ENCODE data around the gene METRN.
"Not testable (repeated sequence)": the region's sequence is repeated elsewhere in the genome, so short reads cannot be mapped to it uniquely, and the experiment has no call there.

Gene METRN

GRCh38 chr16:735982-736453 is 21.1 kb downstream of the METRN start:
- DNase-seq (ENCODE audit: low spot score): no peak

GRCh38 chr16:736936-737481 is 22.1 kb downstream of the METRN start:
- no peak for DNase-seq (ENCODE audit: low spot score)

GRCh38 chr16:739560-740458 is 24.9 kb downstream of the METRN start:
- no peak for DNase-seq (ENCODE audit: low spot score)

- DNase-seq (ENCODE audit: low spot score): no peak
These were observed 25.5 kb downstream of the METRN start for GRCh38 chr16:740459-740763.

GRCh38 chr16:740764-741505 is 26.0 kb downstream of the METRN start, which contains the start of gene CIAO3:
CIAO3 (minus strand) TSS chr16:740997; CDS start chr16:740985, 12 bp downstream.
- peak; percentile 90 for DNase-seq (ENCODE audit: low spot score)

- no peak for DNase-seq (ENCODE audit: low spot score)
These were observed 27.2 kb downstream of the METRN start for GRCh38 chr16:741986-742629.

- DNase-seq (ENCODE audit: low spot score): not testable (repeated sequence)
These were observed 28.0 kb downstream of the METRN start for GRCh38 chr16:742894-743293.

GRCh38 chr16:743794-744500 is 29.0 kb downstream of the METRN start:
- no peak for DNase-seq (ENCODE audit: low spot score)

GRCh38 chr16:745739-746138 is 30.8 kb downstream of the METRN start:
- no peak for DNase-seq (ENCODE audit: low spot score)

GRCh38 chr16:746637-747036 is 31.7 kb downstream of the METRN start:
- DNase-seq (ENCODE audit: low spot score): no peak

GRCh38 chr16:747978-748746 is 33.2 kb downstream of the METRN start:
- DNase-seq (ENCODE audit: low spot score): no peak

- DNase-seq (ENCODE audit: low spot score): no peak
These were observed 34.1 kb downstream of the METRN start for GRCh38 chr16:749010-749409.

- DNase-seq (ENCODE audit: low spot score): no peak
These were observed 35.6 kb downstream of the METRN start for GRCh38 chr16:750485-750884.

- DNase-seq (ENCODE audit: low spot score): no peak
These were observed 36.5 kb downstream of the METRN start for GRCh38 chr16:751152-752006.

GRCh38 chr16:752007-752312 is 37.0 kb downstream of the METRN start:
- no peak for DNase-seq (ENCODE audit: low spot score)

GRCh38 chr16:754121-754607 is 39.2 kb downstream of the METRN start:
- DNase-seq (ENCODE audit: low spot score): not testable (repeated sequence)

- DNase-seq (ENCODE audit: low spot score): no peak
These were observed 39.7 kb downstream of the METRN start for GRCh38 chr16:754656-755055.

- no peak for DNase-seq (ENCODE audit: low spot score)
These were observed 41.5 kb downstream of the METRN start for GRCh38 chr16:756428-756827.

- no peak for DNase-seq (ENCODE audit: low spot score)
These were observed 44.4 kb downstream of the METRN start for GRCh38 chr16:759110-759910.
